ENCODE data around the gene CSF1R.
"Not testable (repeated sequence)": the region's sequence is repeated elsewhere in the genome, so short reads cannot be mapped to it uniquely, and the experiment has no call there.

Gene CSF1R

GRCh38 chr5:150035139-150035895 lies 51.0 kb downstream of the CSF1R start:
- DNase-seq (no peak), ATAC-seq (replicated peaks) (peak; percentile 87 to 94)
- Mint-ChIP-seq H3K27me3 (no peaks in the 10 kb centered on the region), H3K36me3 (peaks cover 44 to 73% of the 10 kb centered on the region in 2 donors), H3K9me3 (no peaks in the 10 kb centered on the region), H3K27ac (no peak overlapping the region), H3K4me3 (no peak overlapping the region), H3K4me1 (peaks cover 22 to 27% of the 10 kb centered on the region in 2 donors)

DNA sequence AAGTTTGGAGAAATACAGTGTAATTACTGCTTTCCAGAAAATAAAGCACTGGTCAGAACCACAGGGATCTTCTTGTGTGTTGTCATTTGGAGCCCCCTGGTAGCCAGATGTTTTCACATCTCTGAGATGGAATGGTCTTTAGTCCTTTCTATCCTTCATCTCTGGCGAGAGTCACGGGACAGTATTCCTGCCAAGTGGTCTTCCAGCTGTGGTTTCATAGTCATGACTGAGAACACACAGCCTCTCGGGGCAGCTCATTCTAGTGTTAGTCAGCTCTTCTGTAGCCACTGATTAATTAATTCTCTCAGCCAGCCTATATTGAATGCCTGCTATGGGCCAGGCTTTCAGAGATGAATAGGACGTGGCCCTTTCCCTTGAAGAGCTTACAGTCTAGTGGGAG lies 51.7 kb downstream of the CSF1R start:
- no peak overlapping the region for H3K4me3 Mint-ChIP-seq
- DNase-seq, result no peak
- no peak for ATAC-seq (replicated peaks)
- peaks cover 22 to 27% of the 10 kb centered on the region in 2 donors for H3K4me1 Mint-ChIP-seq
- H3K27me3 Mint-ChIP-seq, result no peaks in the 10 kb centered on the region
- no peaks in the 10 kb centered on the region for H3K9me3 Mint-ChIP-seq
- H3K27ac Mint-ChIP-seq, result peak overlapping the region; percentile 56
- peaks cover 43 to 71% of the 10 kb centered on the region in 2 donors for H3K36me3 Mint-ChIP-seq

DNA sequence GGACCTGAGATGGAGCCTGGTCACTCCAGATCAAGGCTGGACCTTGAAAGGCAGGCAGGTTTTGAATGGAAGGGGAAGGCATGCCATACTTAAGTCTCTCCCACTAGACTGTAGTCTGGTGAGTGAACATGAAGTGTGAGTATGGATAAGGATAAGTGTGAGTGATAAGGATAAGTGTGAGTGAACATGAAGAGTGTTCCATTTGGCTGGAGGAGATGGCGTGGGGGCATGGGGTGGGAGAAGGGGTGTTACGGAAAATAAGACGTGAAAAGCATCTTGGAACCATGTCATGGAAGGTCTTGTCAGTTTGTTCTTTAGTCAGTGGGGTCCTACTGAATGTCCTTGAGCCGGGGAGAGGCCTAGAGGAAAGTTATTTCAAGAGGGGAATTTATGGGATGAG lies 53.0 kb downstream of the CSF1R start:
- H3K27ac Mint-ChIP-seq, result peak overlapping the region; percentile 1
- ATAC-seq (replicated peaks), result no peak
- H3K9me3 Mint-ChIP-seq, result no peaks in the 10 kb centered on the region
- no peak for DNase-seq
- peaks cover 48 to 72% of the 10 kb centered on the region in 2 donors for H3K36me3 Mint-ChIP-seq
- no peak overlapping the region for H3K4me3 Mint-ChIP-seq
- peaks cover 22 to 27% of the 10 kb centered on the region in 2 donors for H3K4me1 Mint-ChIP-seq
- H3K27me3 Mint-ChIP-seq, result no peaks in the 10 kb centered on the region

- not testable (repeated sequence) for H3K9me3 Mint-ChIP-seq; ATAC-seq (replicated peaks); H3K27ac Mint-ChIP-seq; H3K4me1 Mint-ChIP-seq; H3K4me3 Mint-ChIP-seq; DNase-seq; H3K27me3 Mint-ChIP-seq
- H3K36me3 Mint-ChIP-seq, result peaks cover 46 to 60% of the 10 kb centered on the region in 2 donors
These were observed 58.3 kb downstream of the CSF1R start for GRCh38 chr5:150028047-150028446.

- Mint-ChIP-seq H3K27me3 (no peaks in the 10 kb centered on the region), H3K4me1 (peaks cover 0 to 2% of the 10 kb centered on the region in 2 donors), H3K9me3 (no peaks in the 10 kb centered on the region), H3K27ac (no peak overlapping the region), H3K36me3 (peaks cover 50 to 59% of the 10 kb centered on the region in 2 donors), H3K4me3 (no peak overlapping the region)
- no peak for DNase-seq
- ATAC-seq (replicated peaks), result no peak
These were observed 59.6 kb downstream of the CSF1R start for GRCh38 chr5:150026682-150027172.

- Mint-ChIP-seq H3K9me3 (no peaks in the 10 kb centered on the region), H3K27me3 (no peaks in the 10 kb centered on the region), H3K4me1 (peaks cover 4 to 11% of the 10 kb centered on the region in 2 donors), H3K27ac (no peak overlapping the region), H3K36me3 (peaks cover 49 to 69% of the 10 kb centered on the region in 2 donors), H3K4me3 (no peak overlapping the region)
- no peak for DNase-seq
- peak; percentile 41 to 45 for ATAC-seq (replicated peaks)
These were observed 61.9 kb downstream of the CSF1R start for GRCh38 chr5:150024346-150024984.

DNA sequence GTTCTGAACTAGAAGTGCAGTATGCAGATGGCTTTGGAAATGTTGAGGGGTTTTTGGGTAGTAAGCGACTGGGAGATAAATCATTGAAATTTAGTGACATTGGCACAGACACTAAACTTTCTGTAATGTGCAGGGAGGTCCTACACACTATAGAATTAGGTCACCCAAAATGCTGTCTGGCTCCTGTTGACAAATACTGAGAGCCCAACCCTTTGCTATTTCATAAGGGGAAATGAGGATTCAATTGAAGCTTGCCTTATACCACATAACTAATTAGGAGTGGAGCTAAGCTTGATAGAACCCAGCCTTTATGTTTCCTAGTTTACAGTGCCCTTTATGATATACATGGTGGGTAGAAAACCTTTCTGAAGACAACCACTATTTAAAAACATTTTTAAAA lies 63.2 kb downstream of the CSF1R start:
- no peak overlapping the region for H3K27ac Mint-ChIP-seq

DNA sequence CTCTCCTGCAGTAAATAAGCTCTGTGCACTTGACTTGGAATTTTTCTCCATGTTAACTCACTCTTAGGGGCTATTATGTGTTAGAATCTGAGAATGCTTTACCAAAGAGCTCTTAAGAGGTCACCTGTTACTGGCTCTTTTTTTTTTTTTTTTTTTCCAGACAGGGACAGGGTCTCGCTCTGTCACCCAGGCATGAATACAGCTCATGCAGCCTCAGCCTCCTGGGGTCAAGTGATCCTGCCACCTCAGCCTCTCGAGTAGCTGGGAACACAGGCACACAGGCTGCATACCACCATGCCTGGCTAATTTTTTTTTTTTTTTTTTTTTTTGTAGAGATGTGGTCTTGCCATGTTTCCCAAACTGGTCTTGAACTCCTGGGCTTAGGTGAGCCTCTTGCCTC lies 63.7 kb downstream of the CSF1R start:
- no peak overlapping the region for H3K4me3 Mint-ChIP-seq
- H3K36me3 Mint-ChIP-seq, result peaks cover 51 to 74% of the 10 kb centered on the region in 2 donors
- DNase-seq, result no peak
- H3K27me3 Mint-ChIP-seq, result no peaks in the 10 kb centered on the region
- no peak for ATAC-seq (replicated peaks)
- no peak overlapping the region for H3K27ac Mint-ChIP-seq
- peaks cover 4 to 11% of the 10 kb centered on the region in 2 donors for H3K4me1 Mint-ChIP-seq
- no peaks in the 10 kb centered on the region for H3K9me3 Mint-ChIP-seq

More for the DNA sequence above, 63.2 kb downstream of the CSF1R start:
- H3K4me1 Mint-ChIP-seq, result peaks cover 4 to 11% of the 10 kb centered on the region in 2 donors
- no peaks in the 10 kb centered on the region for H3K9me3 Mint-ChIP-seq
- no peaks in the 10 kb centered on the region for H3K27me3 Mint-ChIP-seq
- ATAC-seq (replicated peaks) (no peak), DNase-seq (no peak)
- H3K36me3 Mint-ChIP-seq, result peaks cover 52 to 74% of the 10 kb centered on the region in 2 donors
- no peak overlapping the region for H3K4me3 Mint-ChIP-seq

DNA sequence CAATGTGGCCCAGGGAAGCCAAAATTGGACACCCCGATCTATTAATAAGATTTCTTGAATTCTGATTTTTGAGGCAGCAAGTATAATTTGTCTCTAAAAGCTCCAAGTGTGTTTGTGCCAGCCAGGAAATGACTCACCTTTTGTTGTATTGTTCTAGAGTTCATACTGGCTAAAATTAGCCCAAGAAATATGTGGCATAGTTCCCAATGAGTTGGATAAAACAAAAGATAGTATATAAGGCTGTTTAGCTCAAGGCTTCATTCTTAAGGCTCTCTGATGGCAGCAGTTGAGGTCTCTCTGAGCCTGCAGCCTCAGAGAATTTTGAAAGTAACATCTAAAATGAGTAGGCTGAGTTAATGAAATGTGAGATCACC lies 64.2 kb downstream of the CSF1R start:
- ATAC-seq (replicated peaks), result no peak
- H3K27ac Mint-ChIP-seq, result no peak overlapping the region
- H3K36me3 Mint-ChIP-seq, result peaks cover 46 to 77% of the 10 kb centered on the region in 2 donors

DNA sequence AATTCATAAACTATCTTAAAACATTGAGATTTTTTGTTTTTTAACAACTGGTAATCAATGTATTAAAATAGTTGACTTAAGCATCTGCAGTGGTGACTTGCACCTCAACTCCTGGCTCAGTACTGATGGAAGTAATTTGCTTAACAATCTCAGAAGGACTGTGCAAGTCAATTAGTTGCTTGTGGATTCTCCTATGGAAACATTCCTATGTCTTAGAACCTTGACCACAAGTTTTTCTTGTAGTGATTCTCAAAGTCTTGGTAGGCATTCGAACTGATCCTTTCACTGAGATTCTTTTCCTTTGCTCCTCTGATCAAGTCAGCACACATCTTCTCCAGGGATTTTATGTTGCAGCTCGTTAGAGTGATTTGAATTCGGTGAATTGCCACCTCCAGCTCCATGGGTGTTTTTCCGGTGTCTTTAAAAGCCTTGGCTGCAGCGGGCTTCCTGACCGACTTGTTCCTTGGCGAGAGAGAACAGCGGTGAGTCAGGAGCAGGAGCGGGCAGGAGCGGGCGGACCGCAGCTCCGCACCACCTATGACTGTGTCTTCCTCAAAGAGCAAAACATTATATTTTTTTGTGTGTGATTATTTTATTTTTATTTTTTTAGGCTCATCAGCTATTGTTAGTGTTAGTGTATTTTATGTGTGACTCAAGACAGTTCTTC lies 64.7 kb downstream of the CSF1R start:
- Mint-ChIP-seq H3K9me3 (no peaks in the 10 kb centered on the region), H3K36me3 (peaks cover 44 to 79% of the 10 kb centered on the region in 2 donors), H3K4me1 (peaks cover 4 to 11% of the 10 kb centered on the region in 2 donors), H3K4me3 (no peak overlapping the region), H3K27me3 (no peaks in the 10 kb centered on the region), H3K27ac (peak overlapping the region; percentile 20)
- DNase-seq, result no peak
- no peak for ATAC-seq (replicated peaks)

More for the DNA sequence above, 64.2 kb downstream of the CSF1R start:
- H3K9me3 Mint-ChIP-seq, result no peaks in the 10 kb centered on the region
- H3K4me1 Mint-ChIP-seq, result peaks cover 4 to 11% of the 10 kb centered on the region in 2 donors
- no peak for DNase-seq
- no peak overlapping the region for H3K4me3 Mint-ChIP-seq
- no peaks in the 10 kb centered on the region for H3K27me3 Mint-ChIP-seq

GRCh38 chr5:150020249-150020648 lies 66.1 kb downstream of the CSF1R start:
- DNase-seq (no peak), ATAC-seq (replicated peaks) (no peak)
- no peak overlapping the region for H3K27ac Mint-ChIP-seq
- H3K9me3 Mint-ChIP-seq, result peaks cover 0 to 1% of the 10 kb centered on the region in 2 donors
- no peaks in the 10 kb centered on the region for H3K27me3 Mint-ChIP-seq
- peaks cover 4 to 11% of the 10 kb centered on the region in 2 donors for H3K4me1 Mint-ChIP-seq
- H3K36me3 Mint-ChIP-seq, result peaks cover 45 to 81% of the 10 kb centered on the region in 2 donors
- H3K4me3 Mint-ChIP-seq, result no peak overlapping the region

- DNase-seq, result no peak
- no peaks in the 10 kb centered on the region for H3K27me3 Mint-ChIP-seq
- H3K4me1 Mint-ChIP-seq, result peaks cover 4 to 11% of the 10 kb centered on the region in 2 donors
- no peak overlapping the region for H3K27ac Mint-ChIP-seq
- no peak for ATAC-seq (replicated peaks)
- peaks cover 48 to 87% of the 10 kb centered on the region in 2 donors for H3K36me3 Mint-ChIP-seq
- H3K9me3 Mint-ChIP-seq, result peaks cover 0 to 1% of the 10 kb centered on the region in 2 donors
- no peak overlapping the region for H3K4me3 Mint-ChIP-seq
These were observed 68.9 kb downstream of the CSF1R start for GRCh38 chr5:150017226-150018005.

DNA sequence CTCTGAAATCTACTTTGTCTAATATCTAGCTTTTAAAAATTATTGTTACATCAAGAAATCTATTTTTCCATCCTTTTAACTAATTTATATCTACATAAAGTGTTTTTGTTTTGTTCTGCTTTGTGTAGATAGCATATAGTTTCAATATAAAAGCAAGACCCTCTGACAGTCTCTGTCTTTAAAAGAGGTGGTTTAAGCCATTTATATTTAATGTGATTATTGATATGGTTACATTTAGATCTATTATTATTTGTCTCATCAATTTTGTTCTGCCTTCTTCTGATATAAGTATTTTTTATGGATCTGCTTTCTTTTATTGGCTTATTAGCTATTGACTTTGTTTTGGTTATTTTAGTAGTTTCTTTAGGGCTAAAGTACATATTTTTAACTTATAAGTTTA lies 69.8 kb downstream of the CSF1R start:
- Mint-ChIP-seq H3K4me1 (peaks cover 4 to 7% of the 10 kb centered on the region in 2 donors), H3K9me3 (peaks cover 0 to 1% of the 10 kb centered on the region in 2 donors), H3K4me3 (no peak overlapping the region), H3K27me3 (no peaks in the 10 kb centered on the region), H3K36me3 (peaks cover 46 to 85% of the 10 kb centered on the region in 2 donors), H3K27ac (no peak overlapping the region)
- DNase-seq (no peak), ATAC-seq (replicated peaks) (no peak)

DNA sequence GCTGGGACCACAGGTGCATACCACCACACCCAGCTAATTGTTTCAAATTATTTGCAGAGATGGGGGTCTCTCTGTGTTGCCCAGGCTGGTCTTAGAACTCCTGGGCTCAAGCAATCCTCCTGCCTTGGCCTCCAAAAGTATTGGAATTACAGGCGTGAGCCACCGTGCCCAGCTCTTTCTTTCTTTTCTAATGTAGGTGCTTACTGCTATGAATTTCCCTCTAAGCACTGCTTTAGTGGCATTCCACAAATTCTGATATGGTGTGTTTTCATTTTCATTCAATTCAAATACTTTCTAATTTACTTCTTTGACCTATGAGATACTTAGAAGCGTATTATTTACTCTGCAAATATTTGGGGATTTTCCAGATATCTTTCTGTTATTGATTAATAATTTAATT lies 70.9 kb downstream of the CSF1R start:
- Mint-ChIP-seq H3K9me3 (peaks cover 0 to 1% of the 10 kb centered on the region in 2 donors), H3K4me3 (no peak overlapping the region), H3K27ac (no peak overlapping the region), H3K36me3 (peaks cover 48 to 84% of the 10 kb centered on the region in 2 donors), H3K4me1 (peaks cover 4% of the 10 kb centered on the region in 2 donors), H3K27me3 (no peaks in the 10 kb centered on the region)
- DNase-seq (no peak), ATAC-seq (replicated peaks) (no peak)
